Activated naive CD4-positive, alpha-beta T cell treated with anti-CD3 and anti-CD28 coated beads, Interleukin-2, amount 50 U/mL, for 24 hours (primary cell): ENCODE results near the gene GRAP.
"Not testable (repeated sequence)": the region's sequence is repeated elsewhere in the genome, so short reads cannot be mapped to it uniquely, and the experiment has no call there.

Experiments used
- H3K27ac Mint-ChIP-seq: one replicate; pipeline ENCODE4 v1.8.0; 2021; ENCODE audit warnings: mild to moderate bottlenecking, mixed read lengths
- H3K27me3 Mint-ChIP-seq: one replicate; pipeline ENCODE4 v1.8.0; 2021; ENCODE audit warnings: mixed read lengths
- H3K36me3 Mint-ChIP-seq: one replicate; pipeline ENCODE4 v1.8.0; 2021; ENCODE audit warnings: mixed read lengths
- H3K4me1 Mint-ChIP-seq: one replicate; pipeline ENCODE4 v1.8.0; 2021; ENCODE audit warnings: mixed read lengths
- H3K4me3 Mint-ChIP-seq: one replicate; pipeline ENCODE4 v1.8.0; 2021; ENCODE audit warnings: mild to moderate bottlenecking, mixed read lengths
- H3K9me3 Mint-ChIP-seq: one replicate; pipeline ENCODE4 v1.8.0; 2021; ENCODE audit warnings: mixed read lengths

GRAP gene

GRCh38 chr17:19024101-19025078 lies 22.4 kb downstream of the GRAP start:
- Mint-ChIP-seq H3K36me3 (peaks cover 2% of the 10 kb centered on the region), H3K9me3 (no peaks in the 10 kb centered on the region), H3K27ac (peak overlapping the region; percentile 90), H3K4me1 (peaks cover 27% of the 10 kb centered on the region), H3K27me3 (no peaks in the 10 kb centered on the region), H3K4me3 (peak overlapping the region; percentile 50)

GRCh38 chr17:19023209-19023999 lies 23.4 kb downstream of the GRAP start:
- no peak overlapping the region for H3K27ac Mint-ChIP-seq
- H3K4me1 Mint-ChIP-seq = peaks cover 33% of the 10 kb centered on the region
- no peak overlapping the region for H3K4me3 Mint-ChIP-seq

GRCh38 chr17:19022747-19023146 lies 24.0 kb downstream of the GRAP start:
- Mint-ChIP-seq H3K4me3 (no peak overlapping the region), H3K27ac (no peak overlapping the region), H3K9me3 (no peaks in the 10 kb centered on the region), H3K4me1 (peaks cover 33% of the 10 kb centered on the region), H3K27me3 (no peaks in the 10 kb centered on the region), H3K36me3 (peaks cover 2% of the 10 kb centered on the region)

More at GRCh38 chr17:19023209-19023999, 23.4 kb downstream of the GRAP start:
- Mint-ChIP-seq H3K36me3 (peaks cover 2% of the 10 kb centered on the region), H3K9me3 (no peaks in the 10 kb centered on the region), H3K27me3 (no peaks in the 10 kb centered on the region)

GRCh38 chr17:19022128-19022527 lies 24.6 kb downstream of the GRAP start:
- Mint-ChIP-seq H3K4me3 (no peak overlapping the region), H3K9me3 (no peaks in the 10 kb centered on the region), H3K4me1 (peaks cover 37% of the 10 kb centered on the region), H3K27me3 (no peaks in the 10 kb centered on the region), H3K27ac (no peak overlapping the region), H3K36me3 (peaks cover 2% of the 10 kb centered on the region)

- Mint-ChIP-seq H3K36me3 (peaks cover 2% of the 10 kb centered on the region), H3K4me3 (no peak overlapping the region), H3K27ac (no peak overlapping the region), H3K4me1 (peaks cover 42% of the 10 kb centered on the region), H3K9me3 (no peaks in the 10 kb centered on the region), H3K27me3 (no peaks in the 10 kb centered on the region)
Observed at GRCh38 chr17:19021622-19022083, 25.1 kb downstream of the GRAP start.

GRCh38 chr17:19021011-19021621 lies 25.6 kb downstream of the GRAP start:
- not testable (repeated sequence) for H3K27ac Mint-ChIP-seq, H3K9me3 Mint-ChIP-seq, H3K27me3 Mint-ChIP-seq, H3K36me3 Mint-ChIP-seq, H3K4me3 Mint-ChIP-seq
- peaks cover 43% of the 10 kb centered on the region for H3K4me1 Mint-ChIP-seq

- H3K4me3 Mint-ChIP-seq = no peak overlapping the region
- H3K36me3 Mint-ChIP-seq = peaks cover 2% of the 10 kb centered on the region
- H3K27me3 Mint-ChIP-seq = no peaks in the 10 kb centered on the region
- peaks cover 42% of the 10 kb centered on the region for H3K4me1 Mint-ChIP-seq
- peak overlapping the region; percentile 77 for H3K27ac Mint-ChIP-seq
- H3K9me3 Mint-ChIP-seq = no peaks in the 10 kb centered on the region
Observed at GRCh38 chr17:19020016-19020415, 26.7 kb downstream of the GRAP start.

- peaks cover 35% of the 10 kb centered on the region for H3K4me1 Mint-ChIP-seq
- H3K4me3 Mint-ChIP-seq = no peak overlapping the region
- no peaks in the 10 kb centered on the region for H3K36me3 Mint-ChIP-seq
- no peaks in the 10 kb centered on the region for H3K9me3 Mint-ChIP-seq
- H3K27me3 Mint-ChIP-seq = no peaks in the 10 kb centered on the region
- peak overlapping the region; percentile 47 for H3K27ac Mint-ChIP-seq
Observed at GRCh38 chr17:19019041-19019941, 27.5 kb downstream of the GRAP start.

GRCh38 chr17:19018600-19018950 lies 28.2 kb downstream of the GRAP start:
- Mint-ChIP-seq H3K27ac (no peak overlapping the region), H3K9me3 (no peaks in the 10 kb centered on the region)

GRCh38 chr17:19017804-19018599 lies 28.8 kb downstream of the GRAP start:
- Mint-ChIP-seq H3K36me3 (no peaks in the 10 kb centered on the region), H3K4me1 (peaks cover 27% of the 10 kb centered on the region), H3K27me3 (no peaks in the 10 kb centered on the region), H3K4me3 (no peak overlapping the region), H3K9me3 (no peaks in the 10 kb centered on the region), H3K27ac (no peak overlapping the region)

More at GRCh38 chr17:19018600-19018950, 28.2 kb downstream of the GRAP start:
- Mint-ChIP-seq H3K36me3 (no peaks in the 10 kb centered on the region), H3K4me3 (no peak overlapping the region), H3K4me1 (peaks cover 28% of the 10 kb centered on the region), H3K27me3 (no peaks in the 10 kb centered on the region)

- no peaks in the 10 kb centered on the region for H3K9me3 Mint-ChIP-seq
- H3K27me3 Mint-ChIP-seq = no peaks in the 10 kb centered on the region
- no peak overlapping the region for H3K27ac Mint-ChIP-seq
- H3K36me3 Mint-ChIP-seq = no peaks in the 10 kb centered on the region
- H3K4me3 Mint-ChIP-seq = no peak overlapping the region
- H3K4me1 Mint-ChIP-seq = peaks cover 21% of the 10 kb centered on the region
Observed at GRCh38 chr17:19017401-19017800, 29.4 kb downstream of the GRAP start.

- H3K4me3 Mint-ChIP-seq = no peak overlapping the region
- H3K9me3 Mint-ChIP-seq = no peaks in the 10 kb centered on the region
- peaks cover 20% of the 10 kb centered on the region for H3K4me1 Mint-ChIP-seq
- peak overlapping the region; percentile 90 for H3K27ac Mint-ChIP-seq
- no peaks in the 10 kb centered on the region for H3K36me3 Mint-ChIP-seq
- no peaks in the 10 kb centered on the region for H3K27me3 Mint-ChIP-seq
Observed at GRCh38 chr17:19016881-19017280, 29.9 kb downstream of the GRAP start.

- Mint-ChIP-seq H3K27ac (no peak overlapping the region), H3K9me3 (no peaks in the 10 kb centered on the region), H3K36me3 (no peaks in the 10 kb centered on the region), H3K27me3 (no peaks in the 10 kb centered on the region), H3K4me1 (peaks cover 20% of the 10 kb centered on the region), H3K4me3 (no peak overlapping the region)
Observed at GRCh38 chr17:19016297-19016696, 30.5 kb downstream of the GRAP start.

GRCh38 chr17:19015428-19015827 lies 31.3 kb downstream of the GRAP start:
- Mint-ChIP-seq H3K27ac (no peak overlapping the region), H3K4me1 (peaks cover 20% of the 10 kb centered on the region), H3K27me3 (no peaks in the 10 kb centered on the region), H3K4me3 (no peak overlapping the region), H3K9me3 (no peaks in the 10 kb centered on the region), H3K36me3 (no peaks in the 10 kb centered on the region)
